Smooth muscle cell (in vitro differentiated cells): ENCODE measurements around the gene FER. TPM values are rescaled to one million over a fixed set of nuclear protein-coding genes. Genes with fewer than 3 reads are reported as not detected.

Experiments used
- DNase-seq: peaks from one replicate; lab custom pipeline; 2025; ENCODE audit not compliant: unreplicated experiment; lab: John Stamatoyannopoulos, UW
- H2AFZ ChIP-seq: fragments of 200-600 bp; sonication (generic); 2 replicates; pipeline ENCODE4 v1.6.0; 2016; ENCODE audit warnings: antibody characterized with exemption, low read depth, mild to moderate bottlenecking
- H3F3A ChIP-seq: fragments of 200-600 bp; sonication (generic); 2 replicates; pipeline ENCODE4 v1.6.0; 2017; ENCODE audit warnings: antibody characterized with exemption, low read depth
- H3K27ac ChIP-seq: fragments of 200-600 bp; sonication (generic); 2 replicates; pipeline ENCODE4 v1.5.1; 2016; ENCODE audit warnings: low read depth, mild to moderate bottlenecking
- H3K27me3 ChIP-seq: fragments of 200-600 bp; sonication (generic); 2 replicates; pipeline ENCODE4 v1.6.1; 2016; ENCODE audit warnings: low read depth, mild to moderate bottlenecking
- H3K36me3 ChIP-seq: fragments of 200-600 bp; sonication (generic); 2 replicates; pipeline ENCODE4 v1.5.1; 2016; ENCODE audit warnings: low read depth
- H3K4me1 ChIP-seq: fragments of 200-600 bp; sonication (generic); 2 replicates; pipeline ENCODE4 v1.5.1; 2016; ENCODE audit warnings: low read depth
- H3K4me2 ChIP-seq: fragments of 200-600 bp; sonication (generic); 2 replicates; pipeline ENCODE4 v1.6.0; 2016; ENCODE audit warnings: mild to moderate bottlenecking
- H3K4me3 ChIP-seq: fragments of 200-600 bp; sonication (generic); 2 replicates; pipeline ENCODE4 v1.5.1; 2016; ENCODE audit warnings: mild to moderate bottlenecking
- H3K79me2 ChIP-seq: fragments of 200-600 bp; sonication (generic); 2 replicates; pipeline ENCODE4 v1.6.0; 2016; ENCODE audit warnings: low read depth, mild to moderate bottlenecking
- H3K9ac ChIP-seq: fragments of 200-600 bp; sonication (generic); 2 replicates; pipeline ENCODE4 v1.6.0; 2016; ENCODE audit warnings: low read depth
- H3K9me3 ChIP-seq: fragments of 200-600 bp; sonication (generic); replicated peaks from 2 replicates; pipeline ENCODE4 v1.5.1; 2016; ENCODE audit warnings: low read depth
- H4K20me1 ChIP-seq: fragments of 200-600 bp; sonication (generic); 2 replicates; pipeline ENCODE4 v1.6.0; 2016; ENCODE audit warnings: low read depth
- CTCF ChIP-seq: fragments of 200-600 bp; sonication (generic); IDR thresholded peaks from 2 replicates; pipeline ENCODE4 v1.5.1; 2017; ENCODE audit warnings: borderline replicate concordance, mild to moderate bottlenecking, antibody characterized with exemption; ENCODE audit not compliant: insufficient read depth, poor library complexity, severe bottlenecking
- WGBS: methylation state at CpG from one replicate; pipeline ENCODE4 v1.1.7; 2016; ENCODE audit warnings: low lambda C conversion rate; 5-methylcytosine and 5-hydroxymethylcytosine counted together
- polyA plus RNA-seq: library from polyadenylated mRNA; unstranded; fragments of >200 nt; fragmentation: Nextera tagmentation; extraction: Ambion mirVana; gene quantifications from 2 replicates; pipeline ENCODE4 v1.2.1, GENCODE V29; 2016
- total RNA-seq: library from RNA; depleted of rRNA; stranded (reverse); fragments of >200 nt; gene quantifications from 2 replicates; pipeline ENCODE4 v1.2.3, GENCODE V29; 2014

The FER gene
- total and polyA plus RNA-seq, 2 experiments from 2014 or later, result 15.6 to 16.4 TPM

- H3K4me1 ChIP-seq, result no peaks in the 10 kb centered on the region
- H4K20me1 ChIP-seq, result peaks cover 4% of the 10 kb centered on the region
These were observed 282.9 kb downstream of the FER start for GRCh38 chr5:109030360-109031143.

GRCh38 chr5:109034306-109034705 lies 286.6 kb downstream of the FER start:
- WGBS, result 92% methylated on average over 1 of the region's 1 CpG
- H3K27me3 ChIP-seq, result no peaks in the 10 kb centered on the region

More at GRCh38 chr5:109030360-109031143, 282.9 kb downstream of the FER start:
- no peak overlapping the region for H2AFZ ChIP-seq
- no peaks in the 10 kb centered on the region for H3K9me3 ChIP-seq
- H3K9ac ChIP-seq, result no peak overlapping the region
- no peak for TF ChIP-seq CTCF
- H3K79me2 ChIP-seq, result peaks cover 3% of the 10 kb centered on the region
- H3F3A ChIP-seq, result no peaks in the 10 kb centered on the region
- 83% methylated on average over 2 of the region's 2 CpGs for WGBS
- H3K4me3 ChIP-seq, result no peak overlapping the region
- H3K27ac ChIP-seq, result no peak overlapping the region
- DNase-seq, result no peak
- H3K4me2 ChIP-seq, result no peak overlapping the region
- H3K36me3 ChIP-seq, result no peaks in the 10 kb centered on the region
- H3K27me3 ChIP-seq, result no peaks in the 10 kb centered on the region

GRCh38 chr5:109035436-109035835 lies 287.7 kb downstream of the FER start:
- no peak overlapping the region for H2AFZ ChIP-seq
- no peaks in the 10 kb centered on the region for H3K4me1 ChIP-seq
- H3F3A ChIP-seq, result no peaks in the 10 kb centered on the region
- no peak for DNase-seq
- H3K4me2 ChIP-seq, result no peak overlapping the region
- no peaks in the 10 kb centered on the region for H3K36me3 ChIP-seq
- H3K4me3 ChIP-seq, result no peak overlapping the region
- no peaks in the 10 kb centered on the region for H3K27me3 ChIP-seq
- whole genome bisulfite sequencing, result 83% methylated on average over 4 of the region's 4 CpGs
- H4K20me1 ChIP-seq, result no peaks in the 10 kb centered on the region
- H3K9me3 ChIP-seq, result no peaks in the 10 kb centered on the region
- no peak overlapping the region for H3K9ac ChIP-seq
- no peak for TF ChIP-seq CTCF
- H3K79me2 ChIP-seq, result no peaks in the 10 kb centered on the region
- H3K27ac ChIP-seq, result no peak overlapping the region

More at GRCh38 chr5:109034306-109034705, 286.6 kb downstream of the FER start:
- Histone ChIP-seq H3K9ac (no peak overlapping the region), H3K4me2 (no peak overlapping the region), H3K4me3 (no peak overlapping the region), H3F3A (no peaks in the 10 kb centered on the region), H3K36me3 (no peaks in the 10 kb centered on the region), H3K9me3 (no peaks in the 10 kb centered on the region), H3K79me2 (peaks cover 3% of the 10 kb centered on the region), H3K27ac (no peak overlapping the region), H4K20me1 (peaks cover 4% of the 10 kb centered on the region), H2AFZ (no peak overlapping the region), H3K4me1 (no peaks in the 10 kb centered on the region)
- DNase-seq, result no peak
- TF ChIP-seq CTCF, result no peak
